ENCODE measurements around the gene FOXG1.
A peak's percentile ranks its signal among the peaks of the same experiment; 100 is the strongest.

Gene FOXG1

GRCh38 chr14:28767030-28767852 lies 654 bp downstream of the FOXG1 start:
- no peak for TF ChIP-seq CTCF (conservative IDR thresholded peaks at IDR 0.05; ENCODE audit: low read depth, low read length)
- no peak for DNase-seq (ENCODE audit: low read depth)
- H3K4me3 ChIP-seq (ENCODE audit: low read length): no peak overlapping the region

GRCh38 chr14:28767853-28768741 lies 1.5 kb downstream of the FOXG1 start:
- TF ChIP-seq CTCF (conservative IDR thresholded peaks at IDR 0.05; ENCODE audit: low read depth, low read length): peak; percentile 25
- no peak overlapping the region for H3K4me3 ChIP-seq (ENCODE audit: low read length)
- DNase-seq (ENCODE audit: low read depth): no peak

- H3K4me3 ChIP-seq (ENCODE audit: low read length): no peak overlapping the region
- no peak for DNase-seq (ENCODE audit: low read depth)
- TF ChIP-seq CTCF (conservative IDR thresholded peaks at IDR 0.05; ENCODE audit: low read depth, low read length): no peak
These were observed 2.8 kb downstream of the FOXG1 start for GRCh38 chr14:28769276-28769880.

- no peak for TF ChIP-seq CTCF (conservative IDR thresholded peaks at IDR 0.05; ENCODE audit: low read depth, low read length)
- no peak overlapping the region for H3K4me3 ChIP-seq (ENCODE audit: low read length)
- DNase-seq (ENCODE audit: low read depth): no peak
These were observed 3.5 kb downstream of the FOXG1 start for GRCh38 chr14:28770061-28770460.

GRCh38 chr14:28770630-28771029 lies 4.0 kb downstream of the FOXG1 start:
- no peak for DNase-seq (ENCODE audit: low read depth)
- no peak overlapping the region for H3K4me3 ChIP-seq (ENCODE audit: low read length)
- no peak for TF ChIP-seq CTCF (conservative IDR thresholded peaks at IDR 0.05; ENCODE audit: low read depth, low read length)

- no peak overlapping the region for H3K4me3 ChIP-seq (ENCODE audit: low read length)
- no peak for DNase-seq (ENCODE audit: low read depth)
- TF ChIP-seq CTCF (conservative IDR thresholded peaks at IDR 0.05; ENCODE audit: low read depth, low read length): no peak
These were observed 4.6 kb downstream of the FOXG1 start for GRCh38 chr14:28771168-28771567.
